HEK293T (cell line): ENCODE data around the gene ROPN1L.
A peak's percentile ranks its signal among the peaks of the same experiment; 100 is the strongest.

Experiments
- CTCF ChIA-PET: fragments of 350-600 bp; formaldehyde crosslinking; extraction: SDS; loops from one replicate; lab custom pipeline; 2021; ENCODE audit warnings: antibody characterized with exemption, inconsistent platforms; lab: Yijun Ruan, JAX
- POLR2A ChIA-PET: fragments of 350-600 bp; formaldehyde crosslinking; extraction: SDS; loops from one replicate; lab custom pipeline; 2020; ENCODE audit warnings: antibody characterized with exemption, inconsistent platforms; lab: Yijun Ruan, JAX
- DNase-seq: peaks from one replicate; pipeline ENCODE4 v3.0.0; 2012; ENCODE audit warnings: mixed read lengths; ENCODE audit errors: extremely low spot score
- ARNT ChIP-seq: fragments of 450-650 bp; IDR thresholded peaks from 2 replicates; pipeline ENCODE4 v1.6.1; 2017; ENCODE audit warnings: mild to moderate bottlenecking
- BHLHE40 ChIP-seq: fragments of 450-650 bp; IDR thresholded peaks from 2 replicates; pipeline ENCODE4 v1.6.1; 2016; ENCODE audit warnings: mild to moderate bottlenecking, moderate library complexity, borderline replicate concordance
- CTBP1 ChIP-seq: fragments of 450-650 bp; IDR thresholded peaks from 2 replicates; pipeline ENCODE4 v1.6.1; 2016; ENCODE audit warnings: borderline replicate concordance
- ELF4 ChIP-seq: fragments of 450-650 bp; IDR thresholded peaks from 2 replicates; pipeline ENCODE4 v1.6.1; 2017; ENCODE audit warnings: antibody characterized with exemption
- FOXA1 ChIP-seq: fragments of 450-650 bp; IDR thresholded peaks from 2 replicates; pipeline ENCODE4 v1.6.1; 2016; ENCODE audit warnings: mild to moderate bottlenecking
- FOXK2 ChIP-seq: fragments of 450-650 bp; IDR thresholded peaks from 2 replicates; pipeline ENCODE4 v1.6.1; 2016; ENCODE audit warnings: mild to moderate bottlenecking
- FOXM1 ChIP-seq: fragments of 450-650 bp; IDR thresholded peaks from 2 replicates; pipeline ENCODE4 v1.6.1; 2017; ENCODE audit warnings: mild to moderate bottlenecking, borderline replicate concordance
- HDGF ChIP-seq: fragments of 450-650 bp; IDR thresholded peaks from 2 replicates; pipeline ENCODE4 v1.6.1; 2017; ENCODE audit warnings: antibody characterized with exemption, borderline replicate concordance
- L3MBTL2 ChIP-seq: fragments of 450-650 bp; conservative IDR thresholded peaks from 2 replicates; pipeline ENCODE4 v1.6.1; 2016; ENCODE audit warnings: mild to moderate bottlenecking
- LEF1 ChIP-seq: fragments of 450-650 bp; IDR thresholded peaks from 2 replicates; pipeline ENCODE4 v1.6.1; 2017; ENCODE audit warnings: mild to moderate bottlenecking, borderline replicate concordance
- NFRKB ChIP-seq: fragments of 450-650 bp; IDR thresholded peaks from 2 replicates; pipeline ENCODE4 v1.6.1; 2016; ENCODE audit warnings: mild to moderate bottlenecking, moderate library complexity
- SP1 ChIP-seq: fragments of 450-650 bp; IDR thresholded peaks from 2 replicates; pipeline ENCODE4 v1.6.1; 2017
- SUZ12 ChIP-seq: fragments of 450-650 bp; IDR thresholded peaks from 2 replicates; pipeline ENCODE4 v1.6.1; 2016; ENCODE audit warnings: mild to moderate bottlenecking
- TARDBP ChIP-seq: fragments of 450-650 bp; IDR thresholded peaks from 2 replicates; pipeline ENCODE4 v1.6.1; 2016
- ZNF384 ChIP-seq: fragments of 450-650 bp; IDR thresholded peaks from 2 replicates; pipeline ENCODE4 v1.6.1; 2016
- TF ChIP-seq, protein P1 (sequence below): fragments of 450-650 bp; IDR thresholded peaks from 2 replicates; pipeline ENCODE4 v1.6.1; 2016

ROPN1L gene

GRCh38 chr5:10480237-10480985 lies 38.7 kb downstream of the ROPN1L start:
- no peak for DNase-seq
- POLR2A ChIA-PET, result no interaction called here
- CTCF ChIA-PET, result no interaction called here
- TF ChIP-seq HDGF (no peak), SP1 (no peak), FOXM1 (no peak), BHLHE40 (no peak), SUZ12 (no peak)
- TF ChIP-seq, protein P1, sequence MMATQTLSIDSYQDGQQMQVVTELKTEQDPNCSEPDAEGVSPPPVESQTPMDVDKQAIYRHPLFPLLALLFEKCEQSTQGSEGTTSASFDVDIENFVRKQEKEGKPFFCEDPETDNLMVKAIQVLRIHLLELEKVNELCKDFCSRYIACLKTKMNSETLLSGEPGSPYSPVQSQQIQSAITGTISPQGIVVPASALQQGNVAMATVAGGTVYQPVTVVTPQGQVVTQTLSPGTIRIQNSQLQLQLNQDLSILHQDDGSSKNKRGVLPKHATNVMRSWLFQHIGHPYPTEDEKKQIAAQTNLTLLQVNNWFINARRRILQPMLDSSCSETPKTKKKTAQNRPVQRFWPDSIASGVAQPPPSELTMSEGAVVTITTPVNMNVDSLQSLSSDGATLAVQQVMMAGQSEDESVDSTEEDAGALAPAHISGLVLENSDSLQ, result no peak

- ChIA-PET CTCF (no interaction called here), POLR2A (interaction anchor here (0.5 kb wide), 1 partner anchor 126 kb away, joined by 3 read pairs; no protein-coding TSS in a partner anchor)
- DNase-seq, result no peak
- no peak for TF ChIP-seq ZNF384
- TF ChIP-seq ELF4, result no peak
- no peak for TF ChIP-seq FOXK2
- no peak for TF ChIP-seq HDGF
- TF ChIP-seq SUZ12, result no peak
- no peak for TF ChIP-seq TARDBP
- TF ChIP-seq, protein P1, result no peak
- no peak for TF ChIP-seq FOXM1
These were observed 39.7 kb downstream of the ROPN1L start for GRCh38 chr5:10481241-10481935.

GRCh38 chr5:10482791-10483530 lies 41.3 kb downstream of the ROPN1L start:
- POLR2A ChIA-PET, result no interaction called here
- TF ChIP-seq, protein P1, result no peak
- TF ChIP-seq ELF4, result no peak
- no peak for TF ChIP-seq NFRKB
- no peak for TF ChIP-seq SP1
- TF ChIP-seq SUZ12, result no peak
- no peak for TF ChIP-seq BHLHE40
- no peak for TF ChIP-seq FOXK2
- TF ChIP-seq FOXM1, result no peak
- TF ChIP-seq TARDBP, result no peak
- no peak for TF ChIP-seq CTBP1
- no peak for TF ChIP-seq ARNT
- TF ChIP-seq LEF1, result no peak
- TF ChIP-seq ZNF384, result no peak
- TF ChIP-seq FOXA1, result no peak
- TF ChIP-seq HDGF, result no peak
- no peak for TF ChIP-seq L3MBTL2
- CTCF ChIA-PET, result no interaction called here
- DNase-seq, result no peak

GRCh38 chr5:10484774-10485141 lies 43.1 kb downstream of the ROPN1L start:
- CTCF ChIA-PET, result no interaction called here
- TF ChIP-seq CTBP1 (no peak), BHLHE40 (no peak), FOXA1 (no peak), TARDBP (no peak), FOXM1 (no peak), ZNF384 (no peak), HDGF (no peak), SP1 (no peak), ARNT (no peak), L3MBTL2 (no peak)
- TF ChIP-seq, protein P1, result no peak
- POLR2A ChIA-PET, result interaction anchor here (1.2 kb wide), 1 partner anchor 19 kb away, joined by 4 read pairs; no protein-coding TSS in a partner anchor
- DNase-seq, result no peak

DNA sequence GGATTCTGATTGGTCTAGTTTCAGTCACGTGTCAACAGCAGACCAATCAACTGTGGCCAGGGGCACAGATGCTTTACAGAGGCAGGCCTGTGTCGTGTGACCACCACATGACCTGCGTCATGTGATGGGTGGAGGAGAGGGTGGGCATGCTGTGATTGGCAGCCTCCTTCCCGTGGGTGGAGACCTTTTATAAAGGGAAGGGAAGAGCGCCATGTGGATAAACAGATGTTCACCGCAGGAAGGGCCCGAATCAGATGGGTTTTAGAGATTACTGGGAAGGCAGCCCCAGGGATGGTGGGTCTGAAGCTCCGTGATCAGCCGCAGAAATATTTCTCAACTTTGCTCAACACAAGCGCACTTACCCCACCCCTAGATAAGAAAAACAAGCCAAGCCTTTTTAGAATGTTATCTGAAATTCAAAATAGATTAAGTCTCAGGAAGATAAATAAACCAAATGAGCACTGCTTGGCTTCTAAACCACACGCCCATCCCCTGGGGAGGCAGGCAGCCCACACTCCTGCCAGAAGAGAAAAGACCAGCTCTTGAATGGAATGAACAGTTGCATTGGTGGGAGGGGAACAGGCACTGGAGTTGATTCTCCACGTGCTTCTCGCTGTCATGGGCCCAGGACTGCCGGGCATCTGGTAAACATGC lies 43.6 kb downstream of the ROPN1L start:
- ChIA-PET CTCF (no interaction called here), POLR2A (interaction anchor here (1.0 to 1.2 kb wide), 3 partner anchors 13 to 19 kb away, joined by 3 to 4 read pairs (median 4); no protein-coding TSS in a partner anchor)
- peak; percentile 78 for DNase-seq
- TF ChIP-seq L3MBTL2 (no peak; the same call in 1 of the 2 replicates), CTBP1 (no peak), FOXM1 (no peak), FOXK2 (no peak), TARDBP (no peak), LEF1 (no peak)
- TF ChIP-seq, protein P1, result peak; percentile 90
